Retina (tissue), 1 donor: ENCODE measurements around the gene ACTN4.
"Not testable (repeated sequence)": the region's sequence is repeated elsewhere in the genome, so short reads cannot be mapped to it uniquely, and the experiment has no call there.

Experiments
- DNase-seq: peaks from one replicate; pipeline ENCODE4 v3.0.0-alpha.2; 2016

Gene ACTN4

GRCh38 chr19:38741670-38742069, 94.2 kb downstream of the ACTN4 start:
- no peak for DNase-seq

DNA sequence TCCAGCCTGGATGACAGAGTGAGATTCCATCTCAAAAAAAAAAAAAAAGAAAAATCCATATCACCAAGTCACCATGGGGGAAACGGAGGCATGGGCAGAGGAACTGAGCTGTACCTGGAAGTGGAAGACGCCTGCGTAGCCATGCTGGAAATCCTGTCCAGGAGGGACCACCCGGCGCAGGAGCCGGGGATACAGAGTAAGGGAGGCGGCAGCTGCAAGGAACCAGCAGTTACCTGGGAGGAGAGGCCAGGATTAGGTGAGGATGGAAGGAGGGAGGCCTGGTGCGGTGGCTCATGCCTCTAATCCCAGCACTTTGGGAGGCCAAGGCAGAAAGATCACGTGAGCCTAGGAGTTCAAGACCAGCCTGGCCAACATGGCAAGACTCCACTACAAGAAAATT, 94.8 kb downstream of the ACTN4 start:
- DNase-seq = no peak

DNA sequence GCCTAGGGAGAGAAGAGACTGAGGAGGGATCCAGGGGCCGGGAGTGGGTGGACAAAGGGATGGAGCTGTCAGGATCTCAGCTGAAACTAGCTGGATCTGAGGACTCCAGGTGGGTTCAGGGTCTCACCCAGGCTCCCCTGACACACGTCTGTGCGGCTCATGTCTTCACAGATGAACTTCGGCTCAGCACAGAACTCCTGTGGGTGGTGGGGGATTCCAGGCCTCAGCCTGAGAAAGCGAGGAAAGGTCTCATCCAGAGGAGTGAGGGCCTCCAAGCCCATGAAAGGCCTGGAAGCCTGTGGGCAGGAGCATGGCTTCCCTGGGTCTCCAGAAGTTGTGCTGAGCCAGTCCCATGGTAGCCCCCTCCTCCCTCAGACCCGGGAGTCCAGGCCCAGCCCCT, 95.5 kb downstream of the ACTN4 start:
- DNase-seq = no peak

GRCh38 chr19:38743394-38744297, 96.2 kb downstream of the ACTN4 start:
- no peak for DNase-seq

GRCh38 chr19:38744298-38744681, 96.8 kb downstream of the ACTN4 start, which contains the start of gene CAPN12:
CAPN12 (minus strand) TSS chr19:38744474; CDS start chr19:38744165, 309 bp downstream.
- DNase-seq = no peak

DNA sequence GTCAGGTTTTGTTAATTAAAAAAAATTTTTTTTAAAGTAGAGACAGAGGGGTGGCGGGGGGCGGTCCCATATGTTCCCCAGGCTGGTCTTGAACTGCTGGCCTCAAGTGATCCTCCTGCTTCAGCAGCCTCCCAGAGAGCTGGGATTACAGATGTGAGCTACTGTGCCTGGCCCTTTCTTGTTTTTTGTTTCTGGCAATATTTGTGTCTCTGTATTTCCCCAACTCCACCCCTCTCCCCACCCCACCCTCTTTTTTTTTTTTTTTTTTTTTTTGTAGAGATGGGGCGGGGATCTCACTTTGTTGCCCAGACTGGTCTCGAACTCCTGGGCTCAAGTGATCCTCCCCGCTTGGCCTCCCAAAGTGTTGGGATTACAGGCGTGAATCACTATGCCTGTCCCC, 97.4 kb downstream of the ACTN4 start:
- DNase-seq = no peak

DNA sequence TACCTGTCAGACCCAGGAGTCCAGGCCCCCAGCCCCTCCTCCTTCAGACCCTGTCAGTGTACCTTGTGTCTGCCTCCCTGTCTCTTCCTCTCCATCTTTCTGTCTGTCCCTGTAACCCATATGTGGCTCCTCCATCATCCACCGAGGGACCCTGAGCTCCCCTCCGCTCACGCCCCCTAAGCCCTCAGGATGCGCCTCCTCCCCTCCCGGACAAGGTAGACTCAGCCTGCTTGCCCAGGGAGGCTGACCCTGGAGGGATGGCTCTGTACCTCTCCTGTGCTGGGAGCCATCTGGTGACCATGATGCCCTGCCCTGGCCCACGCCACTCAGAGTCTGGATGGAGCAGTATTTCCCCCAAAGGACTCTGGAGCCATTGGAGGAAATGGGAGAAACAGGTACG, 97.9 kb downstream of the ACTN4 start:
- no peak for DNase-seq

DNA sequence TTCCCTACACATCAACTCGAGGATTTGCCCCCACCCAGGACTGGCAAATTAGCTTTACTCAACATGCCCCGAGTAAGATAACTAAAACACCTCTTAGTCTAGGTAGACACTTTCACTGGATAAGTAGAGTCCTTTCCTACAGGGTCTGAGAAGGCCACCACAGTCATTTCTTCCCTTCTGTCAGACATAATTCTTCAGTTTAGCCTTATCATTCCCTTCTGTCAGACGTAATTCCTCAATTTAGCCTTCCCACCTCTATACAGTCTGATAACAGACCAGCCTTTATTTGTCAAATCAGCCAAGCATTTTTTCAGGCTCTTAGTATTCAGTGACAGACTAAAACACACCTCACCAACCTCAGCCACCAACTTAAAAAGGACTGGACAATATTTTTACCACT, 106.3 kb downstream of the ACTN4 start:
- DNase-seq = not testable (repeated sequence)

DNA sequence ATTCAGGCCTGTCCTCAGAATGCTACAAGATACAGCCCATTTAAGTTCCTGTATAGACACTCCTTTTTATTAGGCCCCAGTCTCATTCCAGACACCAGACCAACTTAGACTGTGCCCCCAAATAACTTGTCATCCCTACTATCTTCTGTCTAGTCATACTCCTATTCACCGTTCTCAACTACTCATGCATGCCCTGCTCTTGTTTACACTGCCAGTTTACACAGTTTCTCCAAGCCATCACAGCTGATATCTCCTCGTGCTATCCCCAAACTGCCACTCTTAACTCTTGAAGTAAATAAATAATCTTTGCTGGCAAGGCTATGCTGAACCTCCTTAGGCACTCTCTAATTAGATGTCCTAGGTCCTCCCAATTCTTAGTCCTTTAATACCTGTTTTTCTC, 106.7 kb downstream of the ACTN4 start:
- DNase-seq = not testable (repeated sequence)

DNA sequence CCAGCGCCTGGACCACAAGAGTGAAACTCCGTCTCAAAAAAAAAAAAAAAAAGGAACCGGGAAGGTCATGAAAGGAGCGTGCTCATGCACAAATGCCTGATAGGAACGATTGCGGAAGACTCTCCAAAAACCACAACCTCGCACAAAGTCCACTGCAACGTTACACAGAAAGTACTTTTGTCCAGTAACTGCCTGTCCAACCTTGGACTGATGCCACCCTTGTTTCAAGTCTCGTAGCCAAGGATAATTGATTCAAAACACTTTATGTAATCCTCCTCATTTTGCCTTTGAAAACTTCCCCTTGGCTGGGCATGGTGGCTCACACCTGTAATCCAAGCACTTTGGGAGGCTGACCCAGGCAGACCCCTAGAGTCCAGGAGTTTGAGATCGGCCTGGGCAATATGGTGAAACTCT, 112.1 kb downstream of the ACTN4 start:
- no peak for DNase-seq

DNA sequence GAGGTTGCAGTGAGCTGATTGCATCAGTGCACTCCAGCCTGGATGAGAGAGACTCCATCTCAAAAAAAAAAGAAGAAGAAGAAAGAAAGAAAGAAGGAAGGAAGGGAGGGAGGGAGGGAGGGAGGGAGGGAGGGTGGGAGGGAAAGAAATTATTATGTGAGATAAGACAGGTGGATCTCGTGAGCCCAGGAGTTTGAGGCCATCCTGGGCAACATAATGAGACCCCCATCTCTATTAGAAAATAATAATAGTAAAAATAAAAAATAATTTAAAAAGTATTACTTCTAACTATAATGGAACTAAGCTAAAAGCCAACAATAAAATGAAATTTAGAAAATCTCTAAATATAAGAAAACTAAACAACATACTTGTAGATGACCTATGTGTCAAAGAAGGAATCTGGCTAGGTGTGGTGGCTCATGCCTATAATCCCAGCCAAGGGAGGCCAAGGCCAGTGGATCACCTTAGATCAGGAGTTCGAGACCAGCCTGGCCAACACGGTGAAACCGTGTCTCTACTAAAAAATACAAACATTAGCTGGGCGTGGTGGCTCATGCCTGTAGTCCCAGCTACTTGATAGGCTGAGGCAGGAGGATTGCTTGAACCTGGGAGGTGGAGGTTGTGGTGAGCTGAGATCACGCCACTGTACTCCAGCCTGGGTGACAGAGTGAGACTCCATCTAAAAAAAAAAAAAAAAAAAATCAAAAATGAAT, 113.5 kb downstream of the ACTN4 start:
- DNase-seq = not testable (repeated sequence)

DNA sequence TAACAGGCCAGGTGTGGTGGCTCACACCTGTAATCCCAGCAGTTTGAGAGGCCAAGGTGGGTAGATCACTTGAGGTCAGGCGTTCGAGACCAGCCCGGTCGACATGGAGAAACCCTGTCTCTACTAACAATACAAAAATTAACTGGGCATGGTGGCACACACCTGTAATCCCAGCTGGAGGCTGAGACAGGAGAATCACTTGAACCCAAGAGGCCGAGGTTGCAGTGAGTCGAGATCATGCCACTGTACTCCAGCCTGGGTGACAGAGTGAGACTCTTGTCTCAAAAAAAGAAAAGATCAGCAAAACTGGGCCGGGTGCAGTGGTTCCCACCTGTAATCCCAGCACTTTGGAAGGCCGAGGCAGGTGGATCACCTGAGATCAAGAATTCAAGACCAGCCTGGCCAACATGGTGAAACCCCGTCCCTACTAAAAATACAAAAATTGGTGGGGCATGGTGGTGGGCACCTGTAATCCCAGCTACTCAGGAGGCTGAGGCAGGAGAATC, 114.5 kb downstream of the ACTN4 start:
- not testable (repeated sequence) for DNase-seq

DNA sequence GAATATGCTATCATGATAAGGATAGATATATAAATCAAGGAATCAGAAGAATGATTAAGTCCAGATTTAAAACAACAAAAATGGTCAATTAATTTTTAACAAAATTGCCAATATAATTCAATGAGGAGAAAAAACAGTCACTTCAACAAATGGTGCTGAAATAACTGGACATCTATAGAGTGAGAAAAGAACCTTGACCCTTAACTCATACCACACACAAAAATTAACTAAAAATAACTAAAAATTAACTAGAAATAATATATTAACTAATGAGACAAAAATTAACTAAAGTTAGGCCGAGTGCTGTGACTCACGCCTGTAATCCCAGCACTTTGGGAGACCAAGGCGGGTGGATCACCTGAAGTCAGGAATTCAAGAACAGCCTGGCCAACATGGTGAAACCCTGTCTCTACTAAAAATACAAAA, 116.4 kb downstream of the ACTN4 start:
- no peak for DNase-seq

- no peak for DNase-seq
These were observed 117.8 kb downstream of the ACTN4 start for GRCh38 chr19:38765214-38765613.

- DNase-seq = no peak
These were observed 119.0 kb downstream of the ACTN4 start for GRCh38 chr19:38766276-38767047.

- peak; percentile 84 for DNase-seq
These were observed 122.3 kb downstream of the ACTN4 start for GRCh38 chr19:38769635-38770211.

- not testable (repeated sequence) for DNase-seq
These were observed 122.9 kb downstream of the ACTN4 start for GRCh38 chr19:38770228-38770948.

- DNase-seq = not testable (repeated sequence)
These were observed 123.5 kb downstream of the ACTN4 start for GRCh38 chr19:38770949-38771275.

- not testable (repeated sequence) for DNase-seq
These were observed 124.1 kb downstream of the ACTN4 start for GRCh38 chr19:38771569-38771968.

DNA sequence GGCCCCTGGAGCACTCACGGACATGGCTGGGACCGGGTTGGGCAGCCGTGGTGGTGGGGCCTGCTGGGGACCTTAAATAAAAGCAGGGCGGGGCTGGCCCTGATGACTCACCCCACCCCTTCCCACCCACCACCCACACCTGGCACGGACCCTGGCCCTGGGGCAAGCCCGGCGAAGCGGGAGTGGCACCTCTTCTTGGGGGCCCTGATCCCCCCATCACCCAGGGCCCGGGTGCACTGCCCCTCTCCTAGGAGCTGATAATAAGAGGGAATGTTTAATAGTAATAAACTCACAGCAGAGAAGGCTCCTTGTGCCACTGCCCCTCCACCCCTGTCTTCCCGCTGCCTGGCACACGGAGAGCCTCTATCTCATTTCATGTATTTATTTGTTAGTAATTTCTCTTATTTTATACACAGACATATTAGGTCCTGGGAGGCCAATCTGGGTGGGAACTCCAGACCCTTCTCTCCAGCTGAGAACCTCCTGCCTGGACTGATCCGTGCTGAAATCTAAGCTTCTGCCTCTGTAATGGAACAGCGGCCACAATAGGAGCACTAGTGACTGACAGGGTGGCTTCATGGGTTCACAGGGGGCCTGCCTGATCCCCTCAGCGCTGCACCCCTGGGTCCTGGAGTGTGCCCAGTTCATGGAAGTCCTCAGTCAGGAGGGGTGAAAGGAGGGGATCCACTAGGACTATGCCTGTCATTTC, 126.2 kb downstream of the ACTN4 start, which contains the start of gene LGALS7:
LGALS7 (minus strand) TSS at position 49 of the 709 bp plus-strand sequence; CDS start at position 24, 25 bp downstream.
- DNase-seq = no peak
